HepG2 (cell line): ENCODE measurements around the gene PLD6.

Experiments
- CBX2 ChIP-seq, 2 experiments: fragments of 200-600 bp in 1 of 2; sonication (generic); formaldehyde crosslinking in 1 of 2; IDR thresholded peaks; 2 replicates each; pipeline versions ENCODE4 v1.7.0 to v1.8.1; 2018 to 2022; ENCODE audit warnings: low read depth in 2 of 2, low read length in 1 of 2, mild to moderate bottlenecking in 1 of 2, missing genetic modification reagents in 1 of 2
- FUBP1 ChIP-seq: sonication (generic); formaldehyde crosslinking; IDR thresholded peaks from 2 replicates; pipeline ENCODE4 v1.5.1; 2020; ENCODE audit warnings: missing genetic modification reagents, mild to moderate bottlenecking, borderline replicate concordance
- HMGA1 ChIP-seq: sonication (generic); formaldehyde crosslinking; conservative IDR thresholded peaks from 2 replicates; pipeline ENCODE4 v1.4.0; 2020; ENCODE audit warnings: missing genetic modification reagents
- ISL2 ChIP-seq: sonication (generic); formaldehyde crosslinking; IDR thresholded peaks from 2 replicates; pipeline ENCODE4 v1.5.0; 2020; ENCODE audit warnings: missing genetic modification reagents
- JUND ChIP-seq: sonication (generic); formaldehyde crosslinking; IDR thresholded peaks from 2 replicates; pipeline ENCODE4 v1.8.0; 2022; ENCODE audit warnings: mild to moderate bottlenecking, missing genetic modification reagents
- MXI1 ChIP-seq: IDR thresholded peaks from 3 replicates; pipeline ENCODE4 v1.6.1; 2012; ENCODE audit warnings: low read depth, low read length, inconsistent platforms, borderline replicate concordance
- NONO ChIP-seq, 2 experiments: fragments of 450-650 bp in 1 of 2; sonication (generic) in 1 of 2; formaldehyde crosslinking in 1 of 2; IDR thresholded peaks in 1 of 2; conservative IDR thresholded peaks in 1 of 2; 2 replicates each; pipeline versions ENCODE4 v1.6.1 to v1.8.0; 2017 to 2022; ENCODE audit warnings: mild to moderate bottlenecking in 1 of 2, missing genetic modification reagents in 1 of 2, moderate library complexity in 1 of 2
- POLR2AphosphoS2 ChIP-seq: IDR thresholded peaks from 2 replicates; pipeline ENCODE4 v1.6.1; 2011; ENCODE audit warnings: low read depth, low read length, improper control_type of control experiment
- TCF12 ChIP-seq, 2 experiments: fragments of 450-650 bp in 1 of 2; sonication (generic) in 1 of 2; formaldehyde crosslinking in 1 of 2; IDR thresholded peaks; 2 replicates each; pipeline versions ENCODE4 v1.6.1 to v1.8.0; 2017 to 2022; ENCODE audit warnings: antibody characterized with exemption in 1 of 2, mild to moderate bottlenecking in 1 of 2, missing genetic modification reagents in 1 of 2, moderate library complexity in 1 of 2
- THRA ChIP-seq: sonication (generic); formaldehyde crosslinking; IDR thresholded peaks from 2 replicates; pipeline ENCODE4 v1.4.0; 2020; ENCODE audit warnings: missing genetic modification reagents, borderline replicate concordance
- ZFP62 ChIP-seq: sonication (generic); formaldehyde crosslinking; IDR thresholded peaks from 2 replicates; pipeline ENCODE4 v1.4.0; 2020; ENCODE audit warnings: missing genetic modification reagents
- ZNF512 ChIP-seq: sonication (generic); formaldehyde crosslinking; IDR thresholded peaks from 2 replicates; pipeline ENCODE4 v1.4.0; 2020; ENCODE audit warnings: mild to moderate bottlenecking, missing genetic modification reagents
- ZNF841 ChIP-seq: sonication (generic); formaldehyde crosslinking; IDR thresholded peaks from 2 replicates; pipeline ENCODE4 v1.8.1; 2023; ENCODE audit warnings: missing genetic modification reagents, borderline replicate concordance
- ZSCAN31 ChIP-seq: sonication (generic); formaldehyde crosslinking; IDR thresholded peaks from 2 replicates; pipeline ENCODE4 v1.5.0; 2020; ENCODE audit warnings: low read depth, mild to moderate bottlenecking, missing genetic modification reagents

- TF ChIP-seq THRA (CRISPR knock-in tag) (no peak), TCF12 (IDR thresholded peaks at IDR 0.05) (no peak), TCF12 (CRISPR knock-in tag; IDR thresholded peaks at IDR 0.05) (no peak), ZSCAN31 (CRISPR knock-in tag) (no peak), POLR2AphosphoS2 (no peak), ZNF512 (CRISPR knock-in tag) (no peak), ISL2 (CRISPR knock-in tag) (no peak), ZFP62 (CRISPR knock-in tag) (no peak), JUND (CRISPR knock-in tag) (no peak), MXI1 (no peak), HMGA1 (CRISPR knock-in tag) (no peak), ZNF841 (CRISPR knock-in tag) (no peak), CBX2 (IDR thresholded peaks at IDR 0.05; ENCODE audit: low read depth, low read length) (no peak), CBX2 (CRISPR knock-in tag; IDR thresholded peaks at IDR 0.05; ENCODE audit: low read depth) (no peak), NONO (IDR thresholded peaks at IDR 0.05) (no peak), NONO (CRISPR knock-in tag; conservative IDR thresholded peaks at IDR 0.05) (no peak), FUBP1 (CRISPR knock-in tag) (no peak)
Measured at GRCh38 chr17:17201271-17201670, 4.9 kb downstream of the PLD6 start.
